Activated CD8-positive, alpha-beta T cell treated with anti-CD3 and anti-CD28 coated beads for 36 hours (primary cell): ENCODE measurements around the gene CABLES1. TPM values are rescaled to one million over a fixed set of nuclear protein-coding genes. Genes with fewer than 3 reads are reported as not detected.

Source experiments
- ATAC-seq: fragments of 200-7000 bp; cut with Tn5 transposase; one replicate; pipeline ENCODE4 v1.10.0; 2021; ENCODE audit warnings: mild to moderate bottlenecking, moderate library complexity
- CTCF ChIA-PET: fragments of 350-600 bp; sonication (Branson Sonifier 250); formaldehyde crosslinking; loops from one replicate; lab custom pipeline; 2021; ENCODE audit warnings: antibody characterized with exemption; lab: Charles Lee
- POLR2A ChIA-PET: fragments of 350-600 bp; sonication (Branson Sonifier 250); formaldehyde crosslinking; loops from one replicate; lab custom pipeline; 2021; ENCODE audit warnings: antibody characterized with exemption; lab: Charles Lee
- DNase-seq: peaks from one replicate; pipeline ENCODE4 v3.0.0-alpha.2; 2020
- H3K27ac Mint-ChIP-seq: one replicate; pipeline ENCODE4 v1.8.0; 2021; ENCODE audit warnings: mild to moderate bottlenecking, mixed read lengths
- H3K27me3 Mint-ChIP-seq: one replicate; pipeline ENCODE4 v1.8.0; 2021; ENCODE audit warnings: mixed read lengths
- H3K36me3 Mint-ChIP-seq: one replicate; pipeline ENCODE4 v1.8.0; 2021; ENCODE audit warnings: low read depth, mixed read lengths
- H3K4me1 Mint-ChIP-seq: one replicate; pipeline ENCODE4 v1.8.0; 2021; ENCODE audit warnings: low read depth, mixed read lengths
- H3K4me3 Mint-ChIP-seq: one replicate; pipeline ENCODE4 v1.8.0; 2021; ENCODE audit warnings: mild to moderate bottlenecking, moderate library complexity, mixed read lengths
- H3K9me3 Mint-ChIP-seq: one replicate; pipeline ENCODE4 v1.8.0; 2021; ENCODE audit warnings: mixed read lengths
- CTCF ChIP-seq: fragments of 200-600 bp; IDR thresholded peaks from one replicate; pipeline ENCODE4 v1.8.0; 2022; ENCODE audit warnings: antibody characterized with exemption, mild to moderate bottlenecking
- intact Hi-C: fragments of 100-400 bp; cut with micrococcal nuclease; formaldehyde crosslinking; loops from one replicate; pipeline ENCODE4 v1.10.0; 2022
- total RNA-seq, 2 experiments: library from RNA; stranded (reverse); gene quantifications; one replicate each; pipeline ENCODE4 v1.2.3, GENCODE V29; 2021

Gene CABLES1
- total RNA-seq, 2 experiments from 2014 or later, result 1.8 to 2.0 TPM

- POLR2A ChIA-PET, result no interaction called here
- CTCF ChIA-PET, result no interaction called here
- Mint-ChIP-seq H3K9me3 (no peaks in the 10 kb centered on the region), H3K27ac (no peak overlapping the region), H3K4me1 (no peaks in the 10 kb centered on the region), H3K4me3 (no peak overlapping the region), H3K27me3 (no peaks in the 10 kb centered on the region), H3K36me3 (no peaks in the 10 kb centered on the region)
- no peak for TF ChIP-seq CTCF
- ATAC-seq (no peak), DNase-seq (no peak)
- intact Hi-C loops, result loop anchor here (10.0 kb wide), 1 partner anchor 48 kb away; no protein-coding TSS in a partner anchor
Measured at GRCh38 chr18:23166891-23167541, 31.7 kb downstream of the CABLES1 start.

- intact Hi-C loops, result loop anchor here (10.0 kb wide), 1 partner anchor 45 kb away; no protein-coding TSS in a partner anchor
- H3K27me3 Mint-ChIP-seq, result peaks cover 3% of the 10 kb centered on the region
- no peaks in the 10 kb centered on the region for H3K9me3 Mint-ChIP-seq
- DNase-seq (no peak), ATAC-seq (no peak)
- TF ChIP-seq CTCF, result no peak
- CTCF ChIA-PET, result no interaction called here
- POLR2A ChIA-PET, result interaction anchor here (0.6 kb wide), 1 partner anchor 240 kb away, joined by 3 read pairs; no protein-coding TSS in a partner anchor
- no peak overlapping the region for H3K27ac Mint-ChIP-seq
- H3K4me1 Mint-ChIP-seq, result no peaks in the 10 kb centered on the region
- no peak overlapping the region for H3K4me3 Mint-ChIP-seq
- H3K36me3 Mint-ChIP-seq, result no peaks in the 10 kb centered on the region
Measured at GRCh38 chr18:23169673-23170044, 34.4 kb downstream of the CABLES1 start.

- intact Hi-C loops, result no loop called here
- ChIA-PET CTCF (no interaction called here), POLR2A (interaction anchor here (0.8 kb wide), 1 partner anchor 63 kb away, joined by 3 read pairs; no protein-coding TSS in a partner anchor)
Measured at GRCh38 chr18:23170137-23170536, 34.9 kb downstream of the CABLES1 start.

GRCh38 chr18:23171581-23172156 lies 36.4 kb downstream of the CABLES1 start:
- DNase-seq, result no peak
- no peaks in the 10 kb centered on the region for H3K9me3 Mint-ChIP-seq
- H3K4me3 Mint-ChIP-seq, result no peak overlapping the region
- no peak overlapping the region for H3K27ac Mint-ChIP-seq
- ChIA-PET POLR2A (no interaction called here), CTCF (interaction anchor here (1.2 kb wide), 1 partner anchor 20 kb away, joined by 3 read pairs; no protein-coding TSS in a partner anchor)
- intact Hi-C loops, result no loop called here
- peaks cover 3% of the 10 kb centered on the region for H3K27me3 Mint-ChIP-seq
- TF ChIP-seq CTCF, result no peak
- no peak for ATAC-seq
- no peaks in the 10 kb centered on the region for H3K4me1 Mint-ChIP-seq
- H3K36me3 Mint-ChIP-seq, result no peaks in the 10 kb centered on the region

More at GRCh38 chr18:23170137-23170536, 34.9 kb downstream of the CABLES1 start:
- Mint-ChIP-seq H3K4me1 (no peaks in the 10 kb centered on the region), H3K27ac (no peak overlapping the region), H3K36me3 (no peaks in the 10 kb centered on the region), H3K27me3 (peaks cover 3% of the 10 kb centered on the region), H3K9me3 (no peaks in the 10 kb centered on the region), H3K4me3 (no peak overlapping the region)
- no peak for TF ChIP-seq CTCF
- DNase-seq (no peak), ATAC-seq (no peak)
